ENCODE measurements around the gene TAGLN2.

TAGLN2 gene

DNA sequence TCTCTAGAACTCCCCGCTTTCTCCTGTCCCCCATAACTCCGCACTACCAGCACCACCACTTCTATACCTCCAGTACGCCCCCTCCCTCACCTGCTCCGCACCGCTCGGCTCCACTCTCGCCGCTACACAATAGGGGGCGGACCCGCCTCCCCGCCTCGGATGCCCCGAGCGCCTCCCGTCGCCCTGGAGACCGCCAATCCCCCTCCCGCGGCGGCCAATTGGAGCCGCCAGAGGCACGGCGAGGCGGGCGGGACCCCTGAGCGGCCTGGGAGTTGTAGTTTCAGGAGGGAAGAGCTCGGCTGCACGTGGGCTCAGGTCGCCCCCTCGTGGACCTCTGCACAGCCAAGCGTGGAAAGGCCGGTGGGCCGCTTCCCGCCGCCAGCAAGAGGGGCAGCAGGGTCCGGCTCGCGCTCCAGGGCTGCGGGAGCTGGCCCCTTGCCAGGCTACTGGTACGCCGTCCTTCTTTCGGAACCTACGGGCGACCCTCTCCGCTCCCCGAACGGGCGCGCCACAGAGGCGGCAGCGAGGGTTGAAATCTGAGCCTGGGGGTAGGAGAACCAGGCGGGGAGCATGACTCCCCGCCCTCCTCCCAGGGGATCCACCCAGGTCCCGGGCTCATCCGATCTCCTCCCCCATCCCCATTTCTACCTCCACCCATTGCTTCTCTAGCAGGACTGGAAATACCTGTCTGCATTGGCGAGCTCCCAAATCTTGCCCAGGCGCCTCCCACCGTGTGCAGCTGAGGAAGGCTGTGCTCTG lies 20.4 kb upstream of the TAGLN2 start, which contains the start of gene IGSF9:
IGSF9 (minus strand) TSS at position 131 of the 759 bp plus-strand sequence. CDS start 2,159 bp downstream, outside the sequence.
- Histone ChIP-seq H3K27ac (ENCODE audit: low read depth, low read length) (no peak within 1 kb of the TSS), H3K4me3 (ENCODE audit: low read length) (peak within 1 kb of the TSS; percentile 52), H3K4me1 (ENCODE audit: control insufficient read depth, insufficient read depth, low read length) (peaks cover 2% of the 10 kb centered on the region), H3K36me3 (ENCODE audit: control insufficient read depth, insufficient read depth, low read length) (no peaks in the 10 kb centered on the region), H3K9ac (ENCODE audit: low read length) (peak within 1 kb of the TSS; percentile 42), H3K27me3 (ENCODE audit: control insufficient read depth, insufficient read depth, low read length) (no peaks in the 10 kb centered on the region)

- peak overlapping the region; percentile 52 for H3K4me3 ChIP-seq (ENCODE audit: low read length)
- no peaks in the 10 kb centered on the region for H3K27me3 ChIP-seq (ENCODE audit: control insufficient read depth, insufficient read depth, low read length)
- H3K4me1 ChIP-seq (ENCODE audit: control insufficient read depth, insufficient read depth, low read length): peaks cover 2% of the 10 kb centered on the region
- no peaks in the 10 kb centered on the region for H3K36me3 ChIP-seq (ENCODE audit: control insufficient read depth, insufficient read depth, low read length)
- no peak overlapping the region for H3K9ac ChIP-seq (ENCODE audit: low read length)
- no peak overlapping the region for H3K27ac ChIP-seq (ENCODE audit: low read depth, low read length)
Measured at GRCh38 chr1:159944623-159945455, 19.5 kb upstream of the TAGLN2 start.

DNA sequence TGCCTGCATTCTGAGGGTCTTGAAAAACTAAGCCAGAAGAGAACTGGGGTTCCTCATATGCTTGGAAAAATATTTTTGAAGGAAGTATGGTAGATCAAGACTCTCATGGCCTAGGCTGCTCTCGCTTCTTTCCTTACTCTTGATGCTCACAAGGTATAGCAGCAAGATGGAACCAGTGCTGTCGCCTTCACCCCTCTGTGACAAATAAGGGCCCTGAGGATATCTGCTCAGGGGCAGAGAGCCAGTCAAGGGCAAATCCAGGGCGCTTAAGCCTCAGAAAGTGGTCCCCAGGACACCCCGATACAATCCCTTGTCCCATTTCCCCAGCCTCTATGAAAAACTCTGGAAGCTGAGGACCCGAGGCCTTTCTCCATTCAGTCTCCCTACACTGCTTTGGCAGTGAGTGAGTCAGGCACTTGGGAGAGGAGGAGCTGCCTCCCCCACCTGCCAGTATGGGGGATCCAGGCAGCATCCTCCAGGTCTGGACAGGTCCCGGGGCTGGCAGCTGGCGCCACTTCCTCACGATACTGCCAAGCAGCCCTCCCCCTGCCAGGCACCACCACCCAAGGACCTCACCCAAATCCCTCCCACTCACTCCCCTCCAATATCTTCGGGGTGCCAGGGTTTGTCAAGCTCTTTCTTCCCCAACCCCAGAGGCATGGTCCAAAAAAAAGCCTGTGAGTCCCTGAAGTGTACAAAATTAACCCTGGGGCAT lies 18.8 kb upstream of the TAGLN2 start:
- Histone ChIP-seq H3K9ac (ENCODE audit: low read length) (no peak overlapping the region), H3K4me3 (ENCODE audit: low read length) (peak overlapping the region; percentile 52), H3K27ac (ENCODE audit: low read depth, low read length) (no peak overlapping the region), H3K4me1 (ENCODE audit: control insufficient read depth, insufficient read depth, low read length) (peaks cover 2% of the 10 kb centered on the region), H3K36me3 (ENCODE audit: control insufficient read depth, insufficient read depth, low read length) (no peaks in the 10 kb centered on the region), H3K27me3 (ENCODE audit: control insufficient read depth, insufficient read depth, low read length) (no peaks in the 10 kb centered on the region)

DNA sequence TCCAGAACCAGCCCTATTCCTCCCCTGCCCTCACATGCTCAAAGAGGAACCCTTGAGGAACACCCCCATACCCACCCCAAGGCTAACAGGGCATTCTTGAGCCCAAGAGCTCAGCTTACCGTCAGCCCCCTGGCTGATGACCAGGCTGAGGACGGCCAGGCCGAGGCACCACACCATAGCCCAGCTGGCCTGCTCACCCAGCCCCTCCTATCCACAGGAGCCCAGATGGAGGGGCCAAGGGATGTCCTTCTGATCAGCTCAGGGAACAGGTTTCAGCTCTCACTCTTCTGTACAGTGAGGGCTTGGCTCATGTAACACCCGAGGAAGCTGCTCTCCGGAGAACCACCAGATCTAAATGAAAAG lies 18.0 kb upstream of the TAGLN2 start:
- no peak overlapping the region for H3K27ac ChIP-seq (ENCODE audit: low read depth, low read length)
- peaks cover 2% of the 10 kb centered on the region for H3K4me1 ChIP-seq (ENCODE audit: control insufficient read depth, insufficient read depth, low read length)
- H3K9ac ChIP-seq (ENCODE audit: low read length): no peak overlapping the region
- no peaks in the 10 kb centered on the region for H3K27me3 ChIP-seq (ENCODE audit: control insufficient read depth, insufficient read depth, low read length)
- H3K36me3 ChIP-seq (ENCODE audit: control insufficient read depth, insufficient read depth, low read length): no peaks in the 10 kb centered on the region
- H3K4me3 ChIP-seq (ENCODE audit: low read length): no peak overlapping the region

GRCh38 chr1:159942632-159943277 lies 17.4 kb upstream of the TAGLN2 start:
- Histone ChIP-seq H3K4me1 (ENCODE audit: control insufficient read depth, insufficient read depth, low read length) (peaks cover 2% of the 10 kb centered on the region), H3K9ac (ENCODE audit: low read length) (no peak overlapping the region), H3K27ac (ENCODE audit: low read depth, low read length) (no peak overlapping the region), H3K36me3 (ENCODE audit: control insufficient read depth, insufficient read depth, low read length) (no peaks in the 10 kb centered on the region), H3K4me3 (ENCODE audit: low read length) (no peak overlapping the region), H3K27me3 (ENCODE audit: control insufficient read depth, insufficient read depth, low read length) (no peaks in the 10 kb centered on the region)

- H3K27me3 ChIP-seq (ENCODE audit: control insufficient read depth, insufficient read depth, low read length): no peaks in the 10 kb centered on the region
Measured at GRCh38 chr1:159941591-159942560, 16.6 kb upstream of the TAGLN2 start.

GRCh38 chr1:159941141-159941540 lies 15.8 kb upstream of the TAGLN2 start:
- H3K4me1 ChIP-seq (ENCODE audit: control insufficient read depth, insufficient read depth, low read length): peaks cover 2% of the 10 kb centered on the region
- H3K27ac ChIP-seq (ENCODE audit: low read depth, low read length): no peak overlapping the region
- H3K4me3 ChIP-seq (ENCODE audit: low read length): no peak overlapping the region

More at GRCh38 chr1:159941591-159942560, 16.6 kb upstream of the TAGLN2 start:
- peaks cover 2% of the 10 kb centered on the region for H3K4me1 ChIP-seq (ENCODE audit: control insufficient read depth, insufficient read depth, low read length)
- H3K36me3 ChIP-seq (ENCODE audit: control insufficient read depth, insufficient read depth, low read length): no peaks in the 10 kb centered on the region
- no peak overlapping the region for H3K9ac ChIP-seq (ENCODE audit: low read length)
- no peak overlapping the region for H3K27ac ChIP-seq (ENCODE audit: low read depth, low read length)
- H3K4me3 ChIP-seq (ENCODE audit: low read length): no peak overlapping the region

GRCh38 chr1:159940006-159940620 lies 14.8 kb upstream of the TAGLN2 start:
- Histone ChIP-seq H3K36me3 (ENCODE audit: control insufficient read depth, insufficient read depth, low read length) (no peaks in the 10 kb centered on the region), H3K27me3 (ENCODE audit: control insufficient read depth, insufficient read depth, low read length) (no peaks in the 10 kb centered on the region), H3K4me1 (ENCODE audit: control insufficient read depth, insufficient read depth, low read length) (peaks cover under 1% of the 10 kb centered on the region), H3K9ac (ENCODE audit: low read length) (no peak overlapping the region), H3K4me3 (ENCODE audit: low read length) (no peak overlapping the region), H3K27ac (ENCODE audit: low read depth, low read length) (no peak overlapping the region)

More at GRCh38 chr1:159941141-159941540, 15.8 kb upstream of the TAGLN2 start:
- Histone ChIP-seq H3K9ac (ENCODE audit: low read length) (no peak overlapping the region), H3K27me3 (ENCODE audit: control insufficient read depth, insufficient read depth, low read length) (no peaks in the 10 kb centered on the region), H3K36me3 (ENCODE audit: control insufficient read depth, insufficient read depth, low read length) (no peaks in the 10 kb centered on the region)

- H3K36me3 ChIP-seq (ENCODE audit: control insufficient read depth, insufficient read depth, low read length): no peaks in the 10 kb centered on the region
- H3K4me1 ChIP-seq (ENCODE audit: control insufficient read depth, insufficient read depth, low read length): no peaks in the 10 kb centered on the region
- no peak overlapping the region for H3K4me3 ChIP-seq (ENCODE audit: low read length)
- no peak overlapping the region for H3K9ac ChIP-seq (ENCODE audit: low read length)
- H3K27me3 ChIP-seq (ENCODE audit: control insufficient read depth, insufficient read depth, low read length): no peaks in the 10 kb centered on the region
- no peak overlapping the region for H3K27ac ChIP-seq (ENCODE audit: low read depth, low read length)
Measured at GRCh38 chr1:159939678-159940002, 14.3 kb upstream of the TAGLN2 start.

GRCh38 chr1:159938905-159939677 lies 13.8 kb upstream of the TAGLN2 start:
- Histone ChIP-seq H3K27me3 (ENCODE audit: control insufficient read depth, insufficient read depth, low read length) (no peaks in the 10 kb centered on the region), H3K36me3 (ENCODE audit: control insufficient read depth, insufficient read depth, low read length) (no peaks in the 10 kb centered on the region), H3K9ac (ENCODE audit: low read length) (no peak overlapping the region), H3K4me3 (ENCODE audit: low read length) (no peak overlapping the region), H3K27ac (ENCODE audit: low read depth, low read length) (no peak overlapping the region), H3K4me1 (ENCODE audit: control insufficient read depth, insufficient read depth, low read length) (no peaks in the 10 kb centered on the region)

Measured in rectal smooth muscle tissue (tissue), 1 donor.